Peyer's patch (tissue), 4 donors: ENCODE results near the gene DLK1. TPM values are rescaled to one million over a fixed set of nuclear protein-coding genes. Genes with fewer than 3 reads are reported as not detected.

Source experiments
- DNase-seq, 3 donors: peaks; one replicate each; pipeline ENCODE4 v3.0.0-alpha.2; 2017 to 2019
- H3K27ac ChIP-seq, 4 donors: fragments of 200-600 bp; sonication (generic); one replicate each; pipeline ENCODE4 v1.5.1; 2016 to 2019
- H3K27me3 ChIP-seq, 2 donors: fragments of 200-600 bp; sonication (generic); one replicate each; pipeline ENCODE4 v1.5.1; 2019
- H3K36me3 ChIP-seq, 3 donors: fragments of 200-600 bp; sonication (generic); one replicate each; pipeline ENCODE4 v1.5.1; 2016 to 2019
- H3K4me1 ChIP-seq, 4 donors: fragments of 200-600 bp; sonication (generic); one replicate each; pipeline ENCODE4 v1.5.1; 2016 to 2019
- H3K4me3 ChIP-seq, 4 donors: fragments of 200-600 bp; sonication (generic); 1 replicate in 3 of 4; 2 replicates in 1 of 4; pipeline ENCODE4 v1.5.1; 2016 to 2019; ENCODE audit warnings: mild to moderate bottlenecking in 1 of 4
- H3K9me3 ChIP-seq, 4 donors: fragments of 200-600 bp; sonication (generic); one replicate each; pipeline ENCODE4 v1.5.1; 2016 to 2019; ENCODE audit warnings: mild to moderate bottlenecking in 1 of 4
- CTCF ChIP-seq, 6 experiments: fragments of 450-650 bp in 4 of 6; fragments of 200-600 bp in 2 of 6; sonication (generic) in 1 of 6; IDR thresholded peaks; one replicate each; pipeline ENCODE4 v1.5.1; 2017 to 2019; ENCODE audit warnings: antibody characterized with exemption in 6 of 6, mild to moderate bottlenecking in 3 of 6, moderate library complexity in 1 of 6
- POLR2A ChIP-seq, 2 donors: fragments of 450-650 bp; IDR thresholded peaks; one replicate each; pipeline ENCODE4 v1.5.1; 2017; ENCODE audit warnings: antibody characterized with exemption in 2 of 2, mild to moderate bottlenecking in 2 of 2, moderate library complexity in 2 of 2
- total RNA-seq, 4 donors: library from RNA; depleted of rRNA; stranded (reverse); fragments of >200 nt; gene quantifications; one replicate each; pipeline ENCODE4 v1.1.0, GENCODE V29; 2016

Gene DLK1
- total RNA-seq, 4 donors from 2014 or later: not detected

- Histone ChIP-seq H3K27me3 (no peaks in the 10 kb centered on the region), H3K36me3 (no peaks in the 10 kb centered on the region), H3K9me3 (no peaks in the 10 kb centered on the region), H3K4me3 (no peak overlapping the region), H3K27ac (no peak overlapping the region), H3K4me1 (no peaks in the 10 kb centered on the region)
- TF ChIP-seq POLR2A (IDR thresholded peaks at IDR 0.05) (no peak), CTCF (IDR thresholded peaks at IDR 0.05) (no peak)
- DNase-seq: no peak
Observed at GRCh38 chr14:100717386-100717785, 9.3 kb upstream of the DLK1 start.

- no peak overlapping the region for H3K4me3 ChIP-seq
- H3K36me3 ChIP-seq: no peaks in the 10 kb centered on the region
- no peak for TF ChIP-seq POLR2A (IDR thresholded peaks at IDR 0.05)
- TF ChIP-seq CTCF (IDR thresholded peaks at IDR 0.05): no peak
- no peak for DNase-seq
- H3K27me3 ChIP-seq: no peaks in the 10 kb centered on the region
- no peaks in the 10 kb centered on the region for H3K4me1 ChIP-seq
- no peak overlapping the region for H3K27ac ChIP-seq
- no peaks in the 10 kb centered on the region for H3K9me3 ChIP-seq
Observed at GRCh38 chr14:100719976-100720520, 6.6 kb upstream of the DLK1 start.

DNA sequence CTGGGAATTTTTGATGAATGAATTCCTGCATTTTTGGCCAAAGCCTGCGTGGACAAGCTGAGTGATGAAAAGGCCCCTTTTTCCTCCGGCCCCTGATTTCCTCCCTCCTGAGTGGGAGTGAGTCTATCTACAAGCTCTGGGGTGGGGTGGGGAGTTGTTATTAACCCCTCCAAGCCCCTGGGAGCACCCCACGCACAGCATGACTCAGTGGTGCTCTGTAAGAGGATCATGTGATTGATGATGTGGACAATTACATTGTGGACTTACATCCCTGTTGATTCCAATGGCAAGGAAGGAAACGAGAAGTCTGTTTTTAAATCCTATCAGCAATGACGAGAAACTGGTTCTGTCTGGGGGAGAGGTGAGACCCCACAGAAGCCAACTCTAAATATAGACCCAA lies 5.1 kb upstream of the DLK1 start:
- H3K9me3 ChIP-seq: no peaks in the 10 kb centered on the region
- TF ChIP-seq CTCF (IDR thresholded peaks at IDR 0.05) (no peak), POLR2A (IDR thresholded peaks at IDR 0.05) (no peak)
- H3K27me3 ChIP-seq: no peaks in the 10 kb centered on the region

GRCh38 chr14:100722367-100722766 lies 4.3 kb upstream of the DLK1 start:
- no peak for DNase-seq
- H3K4me3 ChIP-seq: no peak overlapping the region
- no peaks in the 10 kb centered on the region for H3K9me3 ChIP-seq
- H3K4me1 ChIP-seq: no peaks in the 10 kb centered on the region
- no peaks in the 10 kb centered on the region for H3K27me3 ChIP-seq
- no peaks in the 10 kb centered on the region for H3K36me3 ChIP-seq
- no peak overlapping the region for H3K27ac ChIP-seq
- TF ChIP-seq CTCF (IDR thresholded peaks at IDR 0.05): no peak
- no peak for TF ChIP-seq POLR2A (IDR thresholded peaks at IDR 0.05)

More for the DNA sequence above, 5.1 kb upstream of the DLK1 start:
- no peak overlapping the region for H3K27ac ChIP-seq
- no peaks in the 10 kb centered on the region for H3K36me3 ChIP-seq
- no peak for DNase-seq
- no peaks in the 10 kb centered on the region for H3K4me1 ChIP-seq
- no peak overlapping the region for H3K4me3 ChIP-seq

DNA sequence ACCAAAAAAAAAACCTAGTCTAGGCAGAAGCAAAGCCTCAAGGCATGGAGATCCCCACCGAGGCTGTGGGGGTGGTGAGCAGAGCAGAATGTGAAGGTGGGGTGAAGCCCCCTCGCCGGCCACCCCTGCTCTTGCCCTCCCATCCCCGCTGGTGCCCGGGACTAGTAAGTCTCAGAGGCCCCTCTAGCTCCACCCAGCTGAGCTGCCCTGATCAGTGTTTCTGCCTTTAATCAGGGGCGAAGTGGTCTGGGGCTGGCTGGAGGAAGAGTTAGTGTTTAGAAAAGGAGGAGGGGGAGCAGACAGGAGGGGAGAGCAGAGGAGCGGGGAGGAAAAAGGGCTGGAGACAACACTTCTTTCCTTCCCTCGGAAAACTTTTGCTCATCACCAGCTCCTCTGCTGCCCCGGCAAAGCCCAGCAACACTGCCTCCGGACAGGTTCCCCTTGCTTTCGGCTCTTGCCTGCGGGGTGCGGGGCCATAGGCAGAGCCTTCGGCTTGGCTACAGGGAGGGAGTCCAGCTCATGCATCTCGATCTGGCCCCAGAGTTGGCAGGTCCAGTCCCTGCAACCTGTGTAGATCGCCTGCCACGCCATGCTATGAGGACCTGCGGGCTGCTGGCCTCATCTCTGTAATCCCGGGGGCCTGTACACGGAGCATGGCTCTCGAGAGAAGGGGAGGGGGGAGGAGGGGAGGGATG lies 3.4 kb upstream of the DLK1 start:
- no peaks in the 10 kb centered on the region for H3K36me3 ChIP-seq
- H3K4me1 ChIP-seq: no peaks in the 10 kb centered on the region
- no peaks in the 10 kb centered on the region for H3K27me3 ChIP-seq
- no peak overlapping the region for H3K27ac ChIP-seq
- TF ChIP-seq POLR2A (IDR thresholded peaks at IDR 0.05) (no peak), CTCF (IDR thresholded peaks at IDR 0.05) (no peak)
- no peak overlapping the region for H3K4me3 ChIP-seq
- DNase-seq: no peak
- no peaks in the 10 kb centered on the region for H3K9me3 ChIP-seq
